Thyroid gland (tissue), 4 donors: ENCODE measurements around the gene BRINP1. TPM values are rescaled to one million over a fixed set of nuclear protein-coding genes. Genes with fewer than 3 reads are reported as not detected.

Source experiments
- DNase-seq, 2 donors: peaks; one replicate each; pipeline ENCODE4 v3.0.0-alpha.2; 2019
- H3K27ac ChIP-seq, 3 donors: fragments of 200-600 bp; sonication (generic); 1 replicate in 2 of 3; 2 replicates in 1 of 3; pipeline ENCODE4 v1.5.1; 2016 to 2019; ENCODE audit warnings: mild to moderate bottlenecking in 1 of 3, moderate library complexity in 1 of 3
- H3K27me3 ChIP-seq: fragments of 200-600 bp; sonication (generic); one replicate; pipeline ENCODE4 v1.5.1; 2019
- H3K36me3 ChIP-seq, 2 donors: fragments of 200-600 bp; sonication (generic); one replicate each; pipeline ENCODE4 v1.5.1; 2016 to 2019
- H3K4me1 ChIP-seq, 2 donors: fragments of 200-600 bp; sonication (generic); one replicate each; pipeline ENCODE4 v1.5.1; 2017 to 2019
- H3K4me3 ChIP-seq, 3 donors: fragments of 200-600 bp; sonication (generic); replicated peaks in 1 of 3; 1 replicate in 2 of 3; 2 replicates in 1 of 3; pipeline ENCODE4 v1.5.1; 2016; ENCODE audit warnings: mild to moderate bottlenecking in 1 of 3
- H3K9me3 ChIP-seq: fragments of 200-600 bp; sonication (generic); one replicate; pipeline ENCODE4 v1.5.1; 2017
- POLR2A ChIP-seq, 2 donors: fragments of 450-650 bp; IDR thresholded peaks; one replicate each; pipeline ENCODE4 v1.6.1; 2017; ENCODE audit warnings: antibody characterized with exemption in 2 of 2, mild to moderate bottlenecking in 2 of 2, moderate library complexity in 1 of 2
- WGBS, 2 donors: methylation state at CpG; one replicate each; pipeline ENCODE4 v1.1.5; 2017; 5-methylcytosine and 5-hydroxymethylcytosine counted together
- intact Hi-C: fragments of 100-400 bp; cut with DNase I; formaldehyde crosslinking; loops from one replicate; pipeline ENCODE4 v1.15.1; 2023
- total RNA-seq, 4 donors: library from RNA; depleted of rRNA; stranded (reverse); fragments of >200 nt; gene quantifications; one replicate each; pipeline ENCODE4 v1.2.3, GENCODE V29; 2016
- TF ChIP-seq, protein P1 (sequence below), 6 experiments: fragments of 200-600 bp in 3 of 6; fragments of 450-650 bp in 3 of 6; sonication (generic) in 3 of 6; IDR thresholded peaks; one replicate each; pipeline ENCODE4 v1.5.1; 2016 to 2019; ENCODE audit warnings: antibody characterized with exemption in 6 of 6, mild to moderate bottlenecking in 2 of 6, inconsistent platforms in 1 of 6, moderate library complexity in 1 of 6

BRINP1 gene
- total RNA-seq, 4 donors from 2014 or later, result 0.67 to 1.1 (median 0.93) TPM; not detected in 1

DNA sequence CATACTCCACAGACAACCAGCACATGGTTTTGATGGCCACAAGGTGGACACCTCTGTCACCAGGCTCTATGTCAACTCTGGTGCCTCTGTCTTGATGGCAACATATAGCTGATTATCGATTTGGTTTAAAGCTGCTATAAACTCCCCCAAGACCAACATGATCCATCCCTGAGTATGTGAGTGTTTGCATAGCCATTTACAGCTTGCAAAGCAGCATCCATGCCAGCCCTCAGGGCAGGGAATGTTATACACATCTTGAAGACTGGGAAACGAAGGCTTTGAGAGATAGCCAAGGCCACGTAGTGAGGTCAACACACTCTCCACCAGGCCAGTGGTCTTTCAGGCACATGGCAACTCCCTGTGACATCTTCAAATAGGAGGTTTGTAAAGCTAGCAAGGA, 40.3 kb upstream of the BRINP1 start:
- Histone ChIP-seq H3K4me3 (no peak overlapping the region), H3K9me3 (no peaks in the 10 kb centered on the region), H3K27ac (no peak overlapping the region), H3K36me3 (no peaks in the 10 kb centered on the region), H3K4me1 (no peaks in the 10 kb centered on the region), H3K27me3 (no peaks in the 10 kb centered on the region)
- no peak for TF ChIP-seq POLR2A (IDR thresholded peaks at IDR 0.05)
- TF ChIP-seq, protein P1, sequence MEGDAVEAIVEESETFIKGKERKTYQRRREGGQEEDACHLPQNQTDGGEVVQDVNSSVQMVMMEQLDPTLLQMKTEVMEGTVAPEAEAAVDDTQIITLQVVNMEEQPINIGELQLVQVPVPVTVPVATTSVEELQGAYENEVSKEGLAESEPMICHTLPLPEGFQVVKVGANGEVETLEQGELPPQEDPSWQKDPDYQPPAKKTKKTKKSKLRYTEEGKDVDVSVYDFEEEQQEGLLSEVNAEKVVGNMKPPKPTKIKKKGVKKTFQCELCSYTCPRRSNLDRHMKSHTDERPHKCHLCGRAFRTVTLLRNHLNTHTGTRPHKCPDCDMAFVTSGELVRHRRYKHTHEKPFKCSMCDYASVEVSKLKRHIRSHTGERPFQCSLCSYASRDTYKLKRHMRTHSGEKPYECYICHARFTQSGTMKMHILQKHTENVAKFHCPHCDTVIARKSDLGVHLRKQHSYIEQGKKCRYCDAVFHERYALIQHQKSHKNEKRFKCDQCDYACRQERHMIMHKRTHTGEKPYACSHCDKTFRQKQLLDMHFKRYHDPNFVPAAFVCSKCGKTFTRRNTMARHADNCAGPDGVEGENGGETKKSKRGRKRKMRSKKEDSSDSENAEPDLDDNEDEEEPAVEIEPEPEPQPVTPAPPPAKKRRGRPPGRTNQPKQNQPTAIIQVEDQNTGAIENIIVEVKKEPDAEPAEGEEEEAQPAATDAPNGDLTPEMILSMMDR (IDR thresholded peaks at IDR 0.05), result no peak
- intact Hi-C loops, result no loop called here
- 68 to 85% methylated on average over 3 of the region's 3 CpGs for WGBS, 2 donors
- no peak for DNase-seq

DNA sequence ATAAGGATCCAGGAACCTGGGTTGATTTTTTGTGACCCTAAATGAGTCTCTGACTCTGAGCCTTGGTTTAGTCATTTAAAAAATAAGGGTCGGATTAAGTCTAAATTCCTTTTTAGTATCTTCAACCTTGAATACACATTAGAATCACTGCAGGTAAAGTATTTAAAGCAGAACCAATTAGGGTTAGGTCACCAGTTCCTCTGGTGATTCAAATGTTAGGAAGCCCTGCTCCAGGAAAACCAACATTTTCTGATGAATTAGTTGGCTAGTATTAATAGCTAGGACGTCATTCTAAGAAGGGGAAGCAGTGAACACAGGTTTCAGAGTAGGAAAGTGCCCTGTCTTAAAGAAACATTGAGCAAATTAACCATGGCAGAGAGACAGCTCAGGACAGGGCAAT, 31.4 kb upstream of the BRINP1 start:
- TF ChIP-seq POLR2A (IDR thresholded peaks at IDR 0.05), result no peak
- TF ChIP-seq, protein P1 (IDR thresholded peaks at IDR 0.05), result no peak
- Histone ChIP-seq H3K4me3 (no peak overlapping the region), H3K9me3 (no peaks in the 10 kb centered on the region), H3K36me3 (no peaks in the 10 kb centered on the region), H3K4me1 (no peaks in the 10 kb centered on the region), H3K27me3 (no peaks in the 10 kb centered on the region), H3K27ac (no peak overlapping the region)
- DNase-seq, result no peak
- intact Hi-C loops, result no loop called here
- WGBS, 2 donors, result 41 to 48% methylated on average over 2 of the region's 2 CpGs

DNA sequence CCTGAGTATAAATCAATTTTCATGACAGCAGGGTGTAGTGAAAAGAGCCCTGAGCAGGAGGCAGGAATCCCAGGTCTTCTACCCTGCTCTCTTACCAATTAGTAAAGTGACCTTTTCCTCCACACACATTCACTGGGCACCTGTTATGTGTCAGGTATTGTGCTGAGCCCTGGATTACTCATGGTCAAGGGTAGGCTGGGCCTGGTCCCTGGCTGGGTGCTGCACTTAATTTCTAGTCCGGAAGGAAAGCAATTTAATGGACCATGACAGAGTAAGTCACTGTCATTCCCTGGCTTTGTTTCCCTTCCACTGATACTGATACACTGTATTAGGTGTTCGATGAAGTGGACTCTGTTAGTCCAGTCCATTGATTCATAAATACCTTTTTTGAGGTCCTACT, 29.1 kb upstream of the BRINP1 start:
- WGBS, 2 donors, result 67 to 68% methylated on average over 2 of the region's 2 CpGs
- Histone ChIP-seq H3K36me3 (no peaks in the 10 kb centered on the region), H3K4me1 (no peaks in the 10 kb centered on the region), H3K9me3 (no peaks in the 10 kb centered on the region), H3K27ac (no peak overlapping the region), H3K27me3 (no peaks in the 10 kb centered on the region), H3K4me3 (no peak overlapping the region)
- DNase-seq, result no peak
- intact Hi-C loops, result no loop called here
- no peak for TF ChIP-seq POLR2A (IDR thresholded peaks at IDR 0.05)
- TF ChIP-seq, protein P1 (IDR thresholded peaks at IDR 0.05), result no peak

DNA sequence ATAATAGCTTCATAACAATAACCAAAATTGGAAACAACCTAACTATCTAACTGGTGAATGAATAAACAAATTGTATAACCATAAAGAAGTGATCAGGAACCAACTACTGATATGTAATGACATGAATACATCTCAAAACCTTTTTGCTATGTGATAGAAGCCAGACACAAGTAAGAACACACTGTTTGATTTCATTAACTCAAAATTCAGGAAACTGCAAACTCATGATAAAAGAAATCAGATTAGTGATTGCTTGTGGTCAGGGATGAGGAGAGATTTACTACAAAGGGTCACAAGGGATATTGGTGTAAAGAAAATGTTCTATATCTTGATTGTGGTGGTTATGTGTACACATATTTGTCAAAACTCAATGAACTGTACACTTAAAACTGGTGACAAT, 22.6 kb upstream of the BRINP1 start:
- TF ChIP-seq POLR2A (IDR thresholded peaks at IDR 0.05), result no peak
- TF ChIP-seq, protein P1 (IDR thresholded peaks at IDR 0.05), result no peak
- DNase-seq, result no peak
- intact Hi-C loops, result no loop called here

DNA sequence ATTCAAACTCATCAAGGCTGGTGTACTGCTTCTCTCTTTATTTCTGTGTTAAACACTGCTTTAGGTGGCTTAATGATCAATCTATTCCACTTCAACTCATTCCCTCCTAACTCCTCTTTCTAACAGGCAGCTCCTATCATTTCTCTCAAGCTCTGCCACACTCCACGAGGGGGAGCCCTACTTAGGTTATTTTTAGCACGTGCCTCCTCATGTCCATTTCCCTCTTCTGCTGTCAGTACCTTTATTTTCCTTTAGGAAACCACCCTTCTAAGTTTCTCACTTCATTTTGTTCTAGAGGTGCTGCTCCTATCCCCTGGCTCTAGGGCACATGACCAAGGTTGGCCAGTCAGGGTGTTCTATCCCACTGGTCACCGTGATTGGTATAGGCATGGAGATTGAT, 6.7 kb upstream of the BRINP1 start:
- WGBS, 2 donors, result 30 to 32% methylated on average over 3 of the region's 3 CpGs
- no peaks in the 10 kb centered on the region for H3K4me1 ChIP-seq
- TF ChIP-seq POLR2A (IDR thresholded peaks at IDR 0.05), result no peak
- TF ChIP-seq, protein P1 (IDR thresholded peaks at IDR 0.05), result no peak
- no peak overlapping the region for H3K27ac ChIP-seq
- no peaks in the 10 kb centered on the region for H3K9me3 ChIP-seq
- H3K27me3 ChIP-seq, result no peaks in the 10 kb centered on the region
- intact Hi-C loops, result no loop called here
- no peak overlapping the region for H3K4me3 ChIP-seq
- H3K36me3 ChIP-seq, result no peaks in the 10 kb centered on the region
- no peak for DNase-seq

More for the DNA sequence above, 22.6 kb upstream of the BRINP1 start:
- Histone ChIP-seq H3K4me1 (no peaks in the 10 kb centered on the region), H3K27ac (no peak overlapping the region), H3K9me3 (no peaks in the 10 kb centered on the region), H3K27me3 (no peaks in the 10 kb centered on the region), H3K36me3 (no peaks in the 10 kb centered on the region), H3K4me3 (no peak overlapping the region)
